Measurements from ENCODE around the gene NAAA. TPM values are rescaled to one million over a fixed set of nuclear protein-coding genes. Genes with fewer than 3 reads are reported as not detected.

Gene NAAA
- total RNA-seq, 1 donor from 2014 or later, result 3.0 TPM

- no peak overlapping the region for H3K27ac Mint-ChIP-seq
- H3K36me3 Mint-ChIP-seq, result peaks cover 5% of the 10 kb centered on the region
- DNase-seq (ENCODE audit: low spot score in 2 of 2, unreplicated experiment in 2 of 2), result no peak
- H3K4me3 Mint-ChIP-seq, result no peak overlapping the region
- no peaks in the 10 kb centered on the region for H3K27me3 Mint-ChIP-seq (ENCODE audit: low read depth)
- no peaks in the 10 kb centered on the region for H3K9me3 Mint-ChIP-seq
- no peak for TF ChIP-seq CTCF (IDR thresholded peaks at IDR 0.05; ENCODE audit: unreplicated experiment)
- peaks cover 6% of the 10 kb centered on the region for H3K4me1 Mint-ChIP-seq
These were observed 16.4 kb downstream of the NAAA start for GRCh38 chr4:75924309-75924827.

GRCh38 chr4:75922588-75922987 is 18.2 kb downstream of the NAAA start:
- Mint-ChIP-seq H3K4me1 (peaks cover 6% of the 10 kb centered on the region), H3K4me3 (no peak overlapping the region), H3K27ac (no peak overlapping the region), H3K36me3 (peaks cover 5% of the 10 kb centered on the region), H3K27me3 (ENCODE audit: low read depth) (no peaks in the 10 kb centered on the region), H3K9me3 (no peaks in the 10 kb centered on the region)
- no peak for TF ChIP-seq CTCF (IDR thresholded peaks at IDR 0.05; ENCODE audit: unreplicated experiment)
- no peak for DNase-seq (ENCODE audit: low spot score in 2 of 2, unreplicated experiment in 2 of 2)

GRCh38 chr4:75921910-75922309 is 18.9 kb downstream of the NAAA start:
- peaks cover 6% of the 10 kb centered on the region for H3K4me1 Mint-ChIP-seq
- H3K9me3 Mint-ChIP-seq, result no peaks in the 10 kb centered on the region
- H3K36me3 Mint-ChIP-seq, result peaks cover 5% of the 10 kb centered on the region

GRCh38 chr4:75920327-75920726 is 20.5 kb downstream of the NAAA start:
- no peak for TF ChIP-seq CTCF (IDR thresholded peaks at IDR 0.05; ENCODE audit: unreplicated experiment)
- H3K27me3 Mint-ChIP-seq (ENCODE audit: low read depth), result no peaks in the 10 kb centered on the region
- H3K36me3 Mint-ChIP-seq, result peaks cover 5% of the 10 kb centered on the region
- H3K4me3 Mint-ChIP-seq, result no peak overlapping the region
- H3K27ac Mint-ChIP-seq, result no peak overlapping the region
- no peak for DNase-seq (ENCODE audit: low spot score in 2 of 2, unreplicated experiment in 2 of 2)
- H3K4me1 Mint-ChIP-seq, result peaks cover 7% of the 10 kb centered on the region
- no peaks in the 10 kb centered on the region for H3K9me3 Mint-ChIP-seq

More at GRCh38 chr4:75921910-75922309, 18.9 kb downstream of the NAAA start:
- H3K27ac Mint-ChIP-seq, result no peak overlapping the region
- DNase-seq (ENCODE audit: low spot score in 2 of 2, unreplicated experiment in 2 of 2), result no peak
- no peak for TF ChIP-seq CTCF (IDR thresholded peaks at IDR 0.05; ENCODE audit: unreplicated experiment)
- H3K4me3 Mint-ChIP-seq, result no peak overlapping the region
- H3K27me3 Mint-ChIP-seq (ENCODE audit: low read depth), result no peaks in the 10 kb centered on the region

- no peak for DNase-seq (ENCODE audit: low spot score in 2 of 2, unreplicated experiment in 2 of 2)
- Mint-ChIP-seq H3K36me3 (peaks cover 5% of the 10 kb centered on the region), H3K4me1 (peaks cover 6% of the 10 kb centered on the region), H3K27me3 (ENCODE audit: low read depth) (no peaks in the 10 kb centered on the region), H3K27ac (no peak overlapping the region), H3K4me3 (no peak overlapping the region), H3K9me3 (no peaks in the 10 kb centered on the region)
- TF ChIP-seq CTCF (IDR thresholded peaks at IDR 0.05; ENCODE audit: unreplicated experiment), result no peak
These were observed 20.9 kb downstream of the NAAA start for GRCh38 chr4:75919920-75920319.
